ENCODE results near the gene LYPD4.

LYPD4 gene

DNA sequence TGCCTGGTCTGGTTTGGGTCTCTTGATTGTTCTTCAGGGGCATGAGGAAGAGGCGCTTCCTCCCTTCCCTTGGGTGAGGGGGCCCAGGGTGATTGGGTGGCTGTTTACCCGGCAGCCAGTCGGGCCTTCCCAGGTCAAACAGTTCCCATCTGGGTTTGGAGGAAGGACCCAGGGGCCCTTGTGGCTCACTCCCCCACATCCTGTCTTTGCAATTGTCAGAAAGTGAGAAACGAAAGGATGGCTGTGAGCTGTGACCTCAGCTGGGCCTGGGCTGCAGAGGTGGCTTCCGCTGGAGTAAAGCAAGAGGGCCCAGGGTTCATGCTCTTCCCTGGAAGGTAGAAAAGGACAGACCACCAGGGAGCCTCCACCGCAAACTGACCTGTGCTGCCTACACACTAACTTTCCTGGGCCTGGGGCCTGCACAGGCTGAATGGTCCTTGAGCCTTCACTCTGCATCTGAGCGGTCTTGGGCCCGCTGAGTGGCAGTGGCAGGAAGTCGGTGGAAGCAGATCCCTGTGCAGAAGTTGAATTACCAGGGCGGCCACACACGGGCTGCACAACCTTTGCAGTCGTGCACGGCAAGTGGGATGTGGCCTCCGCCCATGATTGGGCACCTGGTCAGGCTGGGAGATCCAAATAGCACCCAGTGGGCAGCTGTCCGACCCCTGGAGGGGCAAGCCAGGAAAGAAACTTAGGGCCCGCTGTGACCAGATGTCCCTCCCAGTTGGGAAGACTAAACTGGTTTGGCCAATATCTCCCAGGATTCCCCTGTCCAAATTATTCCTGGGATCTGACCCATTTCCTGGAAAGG, 27.3 kb upstream of the LYPD4 start:
- TF ChIP-seq FOXP2 (optimal IDR thresholded peaks at IDR 0.05; ENCODE audit: borderline replicate concordance, extremely low read depth, extremely low read length, insufficient read depth) = no peak
- peak; percentile 27; the same call in 1 of the 2 replicates for TF ChIP-seq SIN3A (IDR thresholded peaks at IDR 0.05; ENCODE audit: borderline replicate concordance, insufficient read depth, low read length)
- TF ChIP-seq, protein P1, sequence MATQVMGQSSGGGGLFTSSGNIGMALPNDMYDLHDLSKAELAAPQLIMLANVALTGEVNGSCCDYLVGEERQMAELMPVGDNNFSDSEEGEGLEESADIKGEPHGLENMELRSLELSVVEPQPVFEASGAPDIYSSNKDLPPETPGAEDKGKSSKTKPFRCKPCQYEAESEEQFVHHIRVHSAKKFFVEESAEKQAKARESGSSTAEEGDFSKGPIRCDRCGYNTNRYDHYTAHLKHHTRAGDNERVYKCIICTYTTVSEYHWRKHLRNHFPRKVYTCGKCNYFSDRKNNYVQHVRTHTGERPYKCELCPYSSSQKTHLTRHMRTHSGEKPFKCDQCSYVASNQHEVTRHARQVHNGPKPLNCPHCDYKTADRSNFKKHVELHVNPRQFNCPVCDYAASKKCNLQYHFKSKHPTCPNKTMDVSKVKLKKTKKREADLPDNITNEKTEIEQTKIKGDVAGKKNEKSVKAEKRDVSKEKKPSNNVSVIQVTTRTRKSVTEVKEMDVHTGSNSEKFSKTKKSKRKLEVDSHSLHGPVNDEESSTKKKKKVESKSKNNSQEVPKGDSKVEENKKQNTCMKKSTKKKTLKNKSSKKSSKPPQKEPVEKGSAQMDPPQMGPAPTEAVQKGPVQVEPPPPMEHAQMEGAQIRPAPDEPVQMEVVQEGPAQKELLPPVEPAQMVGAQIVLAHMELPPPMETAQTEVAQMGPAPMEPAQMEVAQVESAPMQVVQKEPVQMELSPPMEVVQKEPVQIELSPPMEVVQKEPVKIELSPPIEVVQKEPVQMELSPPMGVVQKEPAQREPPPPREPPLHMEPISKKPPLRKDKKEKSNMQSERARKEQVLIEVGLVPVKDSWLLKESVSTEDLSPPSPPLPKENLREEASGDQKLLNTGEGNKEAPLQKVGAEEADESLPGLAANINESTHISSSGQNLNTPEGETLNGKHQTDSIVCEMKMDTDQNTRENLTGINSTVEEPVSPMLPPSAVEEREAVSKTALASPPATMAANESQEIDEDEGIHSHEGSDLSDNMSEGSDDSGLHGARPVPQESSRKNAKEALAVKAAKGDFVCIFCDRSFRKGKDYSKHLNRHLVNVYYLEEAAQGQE (IDR thresholded peaks at IDR 0.05; ENCODE audit: insufficient read depth in 1 of 2, low read depth in 2 of 2, low read length in 2 of 2) = no peak
- peak; percentile 92 for TF ChIP-seq POLR2AphosphoS5 (IDR thresholded peaks at IDR 0.05; ENCODE audit: low read depth, low read length)
- TF ChIP-seq TAF1 (IDR thresholded peaks at IDR 0.05; ENCODE audit: borderline replicate concordance, insufficient read depth, low read length) = peak; percentile 28; the same call in 1 of the 2 replicates

DNA sequence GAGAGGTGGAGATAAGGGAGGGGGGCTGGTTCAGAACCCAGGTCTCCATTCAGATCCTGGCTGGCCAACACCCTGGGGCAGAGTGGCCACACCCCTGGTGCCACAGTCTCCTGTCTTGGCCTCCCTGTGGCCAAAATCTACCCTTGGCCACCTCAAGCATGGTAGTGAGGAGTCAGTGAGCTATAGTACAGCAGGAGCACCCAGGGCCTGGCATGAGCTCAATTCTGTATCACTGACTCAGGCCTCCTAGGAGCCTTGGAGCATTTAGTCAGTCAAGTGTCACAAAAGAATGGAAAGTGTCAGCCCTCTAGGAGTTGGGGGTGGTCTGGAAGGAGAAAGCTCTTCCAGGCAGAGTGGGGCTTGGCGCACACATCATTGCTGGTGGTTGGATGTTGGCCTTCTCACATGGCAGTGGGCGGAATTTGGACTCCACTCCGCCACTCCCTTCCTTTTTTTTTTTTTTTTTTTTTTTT, 26.0 kb upstream of the LYPD4 start:
- TF ChIP-seq, protein P1 (IDR thresholded peaks at IDR 0.05; ENCODE audit: insufficient read depth in 1 of 2, low read depth in 2 of 2, low read length in 2 of 2) = no peak
- TF ChIP-seq FOXP2 (optimal IDR thresholded peaks at IDR 0.05; ENCODE audit: borderline replicate concordance, extremely low read depth, extremely low read length, insufficient read depth) = no peak
- no peak for TF ChIP-seq SIN3A (IDR thresholded peaks at IDR 0.05; ENCODE audit: borderline replicate concordance, insufficient read depth, low read length)
- TF ChIP-seq POLR2AphosphoS5 (IDR thresholded peaks at IDR 0.05; ENCODE audit: low read depth, low read length) = peak; percentile 36; the same call in 1 of the 2 replicates

DNA sequence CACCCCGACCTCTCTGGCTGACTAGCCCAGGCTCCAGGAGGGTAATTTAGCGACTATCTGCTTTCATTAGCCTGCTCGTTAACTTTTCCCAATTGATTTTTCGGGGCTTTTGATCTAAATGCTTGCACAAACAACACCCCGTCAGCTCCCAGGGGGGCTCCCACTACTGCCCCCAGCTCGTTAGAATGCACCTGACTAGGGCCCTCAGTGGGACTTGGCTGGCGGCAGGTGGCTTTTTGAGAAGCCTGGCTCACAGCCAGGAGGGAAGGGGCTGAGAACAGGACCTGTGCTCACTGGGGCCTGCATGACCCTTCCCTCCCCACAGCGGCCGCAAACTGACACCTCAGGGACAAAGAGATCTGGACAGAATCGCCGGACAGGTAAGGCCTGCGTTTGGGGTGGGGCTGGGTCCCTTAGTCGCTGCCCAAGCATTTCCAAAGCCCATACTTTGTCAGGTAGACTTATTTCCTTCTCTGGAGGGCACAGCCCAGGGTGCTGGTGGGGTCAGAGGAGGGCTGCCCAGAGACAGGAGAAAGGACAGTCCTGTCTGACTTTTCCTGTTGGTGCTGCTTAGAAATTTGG, 25.0 kb upstream of the LYPD4 start:
- TF ChIP-seq, protein P1 (IDR thresholded peaks at IDR 0.05; ENCODE audit: insufficient read depth in 1 of 2, low read depth in 2 of 2, low read length in 2 of 2) = no peak
- TF ChIP-seq FOXP2 (optimal IDR thresholded peaks at IDR 0.05; ENCODE audit: borderline replicate concordance, extremely low read depth, extremely low read length, insufficient read depth) (no peak), SIN3A (IDR thresholded peaks at IDR 0.05; ENCODE audit: borderline replicate concordance, insufficient read depth, low read length) (no peak), TAF1 (IDR thresholded peaks at IDR 0.05; ENCODE audit: borderline replicate concordance, insufficient read depth, low read length) (no peak), POLR2AphosphoS5 (IDR thresholded peaks at IDR 0.05; ENCODE audit: low read depth, low read length) (no peak)

- TF ChIP-seq SIN3A (IDR thresholded peaks at IDR 0.05; ENCODE audit: borderline replicate concordance, insufficient read depth, low read length) (no peak), FOXP2 (optimal IDR thresholded peaks at IDR 0.05; ENCODE audit: borderline replicate concordance, extremely low read depth, extremely low read length, insufficient read depth) (no peak), TAF1 (IDR thresholded peaks at IDR 0.05; ENCODE audit: borderline replicate concordance, insufficient read depth, low read length) (no peak), POLR2AphosphoS5 (IDR thresholded peaks at IDR 0.05; ENCODE audit: low read depth, low read length) (peak; percentile 14; the same call in 1 of the 2 replicates)
- TF ChIP-seq, protein P1 (IDR thresholded peaks at IDR 0.05; ENCODE audit: insufficient read depth in 1 of 2, low read depth in 2 of 2, low read length in 2 of 2) = no peak
Observed at GRCh38 chr19:41868989-41869300, 24.5 kb upstream of the LYPD4 start.

Measured in PFSK-1 (cell line).